ENCODE results near the gene SBDS.

The SBDS gene

GRCh38 chr7:66937940-66938339 lies 57.4 kb downstream of the SBDS start:
- DNase-seq (ENCODE audit: low spot score): no peak
